Panc1 (cell line): ENCODE measurements around the gene PTGR3. TPM values are rescaled to one million over a fixed set of nuclear protein-coding genes. Genes with fewer than 3 reads are reported as not detected.

ENCODE experiments used
- ATAC-seq: fragments of 200-7000 bp; cut with Tn5 transposase; 2 replicates; pipeline ENCODE4 v1.9.1; 2020; ENCODE audit warnings: mild to moderate bottlenecking, moderate library complexity
- BruUV-seq: library from RNA; stranded (reverse); fragments of 400-500 nt; replicated peaks from 2 replicates; lab custom pipeline; 2021; lab: Mats Ljungman, UMichigan
- CTCF ChIA-PET: fragments of 300-600 bp; sonication (Branson Sonifier 250); formaldehyde crosslinking; loops from one replicate; lab custom pipeline; 2022; ENCODE audit warnings: antibody characterized with exemption; lab: Charles Lee
- POLR2A ChIA-PET: fragments of 300-600 bp; sonication (Branson Sonifier 250); formaldehyde crosslinking; loops from one replicate; lab custom pipeline; 2022; ENCODE audit warnings: antibody characterized with exemption; lab: Charles Lee
- DNase-seq: peaks from one replicate; pipeline ENCODE4 v3.0.0-alpha.2; 2010; ENCODE audit warnings: low read depth, low spot score
- H3K27ac ChIP-seq: 2 replicates; pipeline ENCODE4 v1.5.1; 2011; ENCODE audit warnings: mild to moderate bottlenecking, low read length, inconsistent platforms
- H3K27me3 ChIP-seq: fragments of 200-500 bp; sonication (Bioruptor generic); 2 replicates; pipeline ENCODE4 v1.6.0; 2014; ENCODE audit warnings: low read length, inconsistent platforms; ENCODE audit not compliant: control insufficient read depth, insufficient read depth
- H3K36me3 ChIP-seq: fragments of 200-500 bp; sonication (Bioruptor generic); 2 replicates; pipeline ENCODE4 v1.5.1; 2014; ENCODE audit warnings: inconsistent platforms, mild to moderate bottlenecking, low read length, moderate library complexity; ENCODE audit not compliant: control insufficient read depth, insufficient read depth
- H3K4me1 ChIP-seq: 2 replicates; pipeline ENCODE4 v1.5.1; 2011; ENCODE audit warnings: inconsistent platforms, mild to moderate bottlenecking, low read length, moderate library complexity; ENCODE audit not compliant: control insufficient read depth, insufficient read depth
- H3K4me3 ChIP-seq, 2 experiments: 2 replicates each; pipeline ENCODE4 v1.5.1; 2011 to 2012; ENCODE audit warnings: low read depth in 2 of 2, low read length in 2 of 2, mild to moderate bottlenecking in 2 of 2, inconsistent platforms in 1 of 2, moderate library complexity in 1 of 2
- H3K9me3 ChIP-seq: fragments of 200-500 bp; sonication (Bioruptor generic); 2 replicates; pipeline ENCODE4 v1.5.1; 2014; ENCODE audit warnings: low read depth, mild to moderate bottlenecking, inconsistent platforms, low read length, moderate library complexity; ENCODE audit not compliant: control insufficient read depth, insufficient read depth
- POLR2AphosphoS5 ChIP-seq: IDR thresholded peaks from 2 replicates; pipeline ENCODE4 v1.6.1; 2012; ENCODE audit warnings: mild to moderate bottlenecking, low read depth, low read length, moderate library complexity
- SIN3A ChIP-seq: IDR thresholded peaks from 2 replicates; pipeline ENCODE4 v1.6.1; 2012; ENCODE audit warnings: low read depth, mild to moderate bottlenecking, low read length, moderate library complexity, borderline replicate concordance; ENCODE audit not compliant: insufficient read depth
- TCF7L2 ChIP-seq: IDR thresholded peaks from 2 replicates; pipeline ENCODE4 v1.6.1; 2011; ENCODE audit warnings: mild to moderate bottlenecking, low read depth, low read length, inconsistent platforms
- in situ Hi-C: cut with HindIII; loops from 2 replicates; pipeline ENCODE4 v1.10.0; 2016; ENCODE audit warnings: low sequenced_read_pairs, low pct_unique_long_range_greater_than_20kb
- intact Hi-C: fragments of 100-400 bp; cut with micrococcal nuclease; formaldehyde crosslinking; loops from one replicate; pipeline ENCODE4 v1.10.0; 2022; ENCODE audit not compliant: unreplicated experiment
- total RNA-seq: library from RNA; stranded (reverse); gene quantifications from one replicate; pipeline ENCODE4 v1.2.1, GENCODE V29; 2021; ENCODE audit not compliant: unreplicated experiment
- TF ChIP-seq, protein P1 (sequence below), 2 experiments: IDR thresholded peaks; 2 replicates each; pipeline ENCODE4 v1.6.1; 2011 to 2012; ENCODE audit warnings: low read depth in 2 of 2, control low read depth in 1 of 2, low read length in 1 of 2, mild to moderate bottlenecking in 1 of 2, moderate library complexity in 1 of 2; ENCODE audit not compliant: insufficient read depth in 1 of 2
- TF ChIP-seq, protein P2 (sequence below): fragments of 450-650 bp; IDR thresholded peaks from 2 replicates; pipeline ENCODE4 v1.5.1; 2017; ENCODE audit warnings: mild to moderate bottlenecking

Gene PTGR3
- total RNA-seq, 1 experiment from 2014 or later, result 45.0 TPM

DNA sequence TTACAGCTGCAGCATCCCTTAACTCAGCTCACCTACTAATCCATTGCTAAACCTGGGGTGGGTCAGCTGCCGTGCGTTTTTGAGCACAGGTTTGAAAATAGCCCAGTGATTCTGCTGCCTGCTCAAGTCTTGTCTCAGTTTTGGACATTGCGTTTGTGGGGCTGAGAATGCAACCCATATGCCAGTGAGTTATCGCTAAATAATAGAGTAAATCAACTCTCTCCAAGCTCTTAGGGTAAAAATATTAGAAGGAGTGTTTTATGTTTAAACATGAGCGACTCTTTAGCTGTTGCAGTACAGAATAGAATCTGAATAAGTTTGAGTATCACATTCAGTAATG lies 3.8 kb upstream of the PTGR3 start:
- BruUV-seq, result no TSS peak
- peaks cover 29% of the 10 kb centered on the region for H3K4me1 ChIP-seq
- H3K4me3 ChIP-seq, result peak overlapping the region; percentile 54 to 57; a peak in 3 of 4 replicates
- TF ChIP-seq, protein P1, sequence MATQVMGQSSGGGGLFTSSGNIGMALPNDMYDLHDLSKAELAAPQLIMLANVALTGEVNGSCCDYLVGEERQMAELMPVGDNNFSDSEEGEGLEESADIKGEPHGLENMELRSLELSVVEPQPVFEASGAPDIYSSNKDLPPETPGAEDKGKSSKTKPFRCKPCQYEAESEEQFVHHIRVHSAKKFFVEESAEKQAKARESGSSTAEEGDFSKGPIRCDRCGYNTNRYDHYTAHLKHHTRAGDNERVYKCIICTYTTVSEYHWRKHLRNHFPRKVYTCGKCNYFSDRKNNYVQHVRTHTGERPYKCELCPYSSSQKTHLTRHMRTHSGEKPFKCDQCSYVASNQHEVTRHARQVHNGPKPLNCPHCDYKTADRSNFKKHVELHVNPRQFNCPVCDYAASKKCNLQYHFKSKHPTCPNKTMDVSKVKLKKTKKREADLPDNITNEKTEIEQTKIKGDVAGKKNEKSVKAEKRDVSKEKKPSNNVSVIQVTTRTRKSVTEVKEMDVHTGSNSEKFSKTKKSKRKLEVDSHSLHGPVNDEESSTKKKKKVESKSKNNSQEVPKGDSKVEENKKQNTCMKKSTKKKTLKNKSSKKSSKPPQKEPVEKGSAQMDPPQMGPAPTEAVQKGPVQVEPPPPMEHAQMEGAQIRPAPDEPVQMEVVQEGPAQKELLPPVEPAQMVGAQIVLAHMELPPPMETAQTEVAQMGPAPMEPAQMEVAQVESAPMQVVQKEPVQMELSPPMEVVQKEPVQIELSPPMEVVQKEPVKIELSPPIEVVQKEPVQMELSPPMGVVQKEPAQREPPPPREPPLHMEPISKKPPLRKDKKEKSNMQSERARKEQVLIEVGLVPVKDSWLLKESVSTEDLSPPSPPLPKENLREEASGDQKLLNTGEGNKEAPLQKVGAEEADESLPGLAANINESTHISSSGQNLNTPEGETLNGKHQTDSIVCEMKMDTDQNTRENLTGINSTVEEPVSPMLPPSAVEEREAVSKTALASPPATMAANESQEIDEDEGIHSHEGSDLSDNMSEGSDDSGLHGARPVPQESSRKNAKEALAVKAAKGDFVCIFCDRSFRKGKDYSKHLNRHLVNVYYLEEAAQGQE (IDR thresholded peaks at IDR 0.05; ENCODE audit: insufficient read depth in 1 of 2, low read depth in 2 of 2, low read length in 1 of 2), result no peak
- TF ChIP-seq TCF7L2, result peak; percentile 17; the same call in 1 of the 2 replicates
- H3K27ac ChIP-seq, result 0 out of 2 replicates have a peak overlapping the region, but pooled peaks have one; percentile 5
- POLR2A ChIA-PET, result interaction anchor here (0.6 kb wide), 1 partner anchor 53 kb away, joined by 3 read pairs; no protein-coding TSS in a partner anchor
- no peaks in the 10 kb centered on the region for H3K9me3 ChIP-seq
- no peaks in the 10 kb centered on the region for H3K27me3 ChIP-seq
- ATAC-seq (no peak), DNase-seq (no peak)
- H3K36me3 ChIP-seq, result no peaks in the 10 kb centered on the region
- intact Hi-C loops, result loop anchor here (10.0 kb wide), 1 partner anchor 558 kb away; no protein-coding TSS in a partner anchor
- in situ Hi-C loops, result no loop called here
- CTCF ChIA-PET, result interaction anchor here (0.6 kb wide), 1 partner anchor 1188 kb away, joined by 3 read pairs; no protein-coding TSS in a partner anchor

DNA sequence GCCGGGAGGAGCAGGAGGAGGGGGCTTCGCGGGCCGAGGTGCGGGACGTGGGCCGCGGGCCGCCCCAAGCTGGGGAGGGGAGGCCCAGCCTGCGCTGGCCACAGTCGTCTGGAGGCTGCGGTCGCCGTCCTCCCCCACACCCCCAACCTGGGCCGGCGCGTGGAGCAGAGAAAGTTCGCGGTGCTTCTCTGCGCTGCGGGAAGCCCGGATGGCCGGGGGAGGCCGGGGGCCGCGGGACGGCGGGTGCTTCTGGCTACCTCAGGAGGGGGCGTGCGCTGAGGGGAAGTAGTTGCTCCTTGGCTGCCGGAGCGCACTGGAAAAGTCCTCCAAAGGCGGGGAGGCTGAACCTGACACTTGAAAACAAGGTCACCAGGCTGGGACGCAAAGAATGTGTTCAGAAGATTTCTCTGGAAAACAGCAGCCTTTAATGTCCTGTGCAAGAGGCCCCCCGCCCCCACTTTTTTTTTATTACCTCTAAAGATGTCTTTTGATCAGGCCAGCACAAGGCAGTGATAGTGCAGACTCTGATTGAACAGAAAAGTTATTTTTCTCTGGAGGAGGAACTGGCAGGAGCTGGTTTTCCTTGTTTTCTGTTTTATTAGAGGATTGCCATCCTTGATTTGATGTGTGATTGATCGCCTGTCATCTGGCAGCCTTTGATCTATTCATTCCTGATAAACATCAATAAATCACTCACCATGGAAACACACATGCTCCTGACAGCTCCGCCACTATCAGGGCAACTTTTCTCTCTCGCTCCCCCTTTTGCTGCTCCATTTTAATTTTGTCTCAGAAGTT lies 3.2 kb upstream of the PTGR3 start:
- Histone ChIP-seq H3K4me3 (peak overlapping the region; percentile 54 to 57), H3K4me1 (peaks cover 35% of the 10 kb centered on the region), H3K27me3 (no peaks in the 10 kb centered on the region), H3K9me3 (no peaks in the 10 kb centered on the region), H3K36me3 (no peaks in the 10 kb centered on the region), H3K27ac (0 out of 2 replicates have a peak overlapping the region, but pooled peaks have one; percentile 5)
- ATAC-seq (peak; percentile 1; the same call in 1 of the 2 replicates), DNase-seq (no peak)
- CTCF ChIA-PET, result no interaction called here
- POLR2A ChIA-PET, result no interaction called here
- peak; percentile 92 for TF ChIP-seq TCF7L2
- TF ChIP-seq, protein P2, sequence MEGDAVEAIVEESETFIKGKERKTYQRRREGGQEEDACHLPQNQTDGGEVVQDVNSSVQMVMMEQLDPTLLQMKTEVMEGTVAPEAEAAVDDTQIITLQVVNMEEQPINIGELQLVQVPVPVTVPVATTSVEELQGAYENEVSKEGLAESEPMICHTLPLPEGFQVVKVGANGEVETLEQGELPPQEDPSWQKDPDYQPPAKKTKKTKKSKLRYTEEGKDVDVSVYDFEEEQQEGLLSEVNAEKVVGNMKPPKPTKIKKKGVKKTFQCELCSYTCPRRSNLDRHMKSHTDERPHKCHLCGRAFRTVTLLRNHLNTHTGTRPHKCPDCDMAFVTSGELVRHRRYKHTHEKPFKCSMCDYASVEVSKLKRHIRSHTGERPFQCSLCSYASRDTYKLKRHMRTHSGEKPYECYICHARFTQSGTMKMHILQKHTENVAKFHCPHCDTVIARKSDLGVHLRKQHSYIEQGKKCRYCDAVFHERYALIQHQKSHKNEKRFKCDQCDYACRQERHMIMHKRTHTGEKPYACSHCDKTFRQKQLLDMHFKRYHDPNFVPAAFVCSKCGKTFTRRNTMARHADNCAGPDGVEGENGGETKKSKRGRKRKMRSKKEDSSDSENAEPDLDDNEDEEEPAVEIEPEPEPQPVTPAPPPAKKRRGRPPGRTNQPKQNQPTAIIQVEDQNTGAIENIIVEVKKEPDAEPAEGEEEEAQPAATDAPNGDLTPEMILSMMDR, result no peak
- intact Hi-C loops, result loop anchor here (10.0 kb wide), 1 partner anchor 557 kb away; no protein-coding TSS in a partner anchor
- BruUV-seq, result no TSS peak
- in situ Hi-C loops, result no loop called here

DNA sequence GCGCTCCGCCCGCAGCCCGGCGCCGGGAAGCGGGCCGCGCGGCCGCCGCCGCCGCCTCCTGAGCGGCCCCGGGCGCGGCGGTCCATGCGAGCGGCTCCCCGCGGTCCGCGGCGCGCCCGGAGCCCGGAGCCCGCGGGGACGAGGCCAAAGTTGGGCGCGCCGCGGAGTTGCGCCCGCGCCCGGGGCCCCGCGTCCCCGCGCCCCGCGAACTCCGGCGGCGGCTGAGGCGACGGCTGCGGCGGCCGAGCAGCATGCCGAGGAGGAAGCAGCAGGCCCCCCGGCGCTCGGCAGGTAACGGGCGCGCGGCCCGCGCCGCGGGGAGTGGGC lies 2.6 kb upstream of the PTGR3 start:
- in situ Hi-C loops (no loop called here), intact Hi-C loops (loop anchor here (10.0 kb wide), 1 partner anchor 557 kb away; no protein-coding TSS in a partner anchor)
- BruUV-seq, result no TSS peak
- DNase-seq (no peak), ATAC-seq (no peak)
- TF ChIP-seq POLR2AphosphoS5 (no peak), TCF7L2 (no peak), SIN3A (no peak)
- TF ChIP-seq, protein P2, result no peak
- TF ChIP-seq, protein P1 (IDR thresholded peaks at IDR 0.05; ENCODE audit: insufficient read depth in 1 of 2, low read depth in 2 of 2, low read length in 1 of 2), result no peak
- ChIA-PET CTCF (no interaction called here), POLR2A (no interaction called here)
- Histone ChIP-seq H3K4me3 (peak overlapping the region; percentile 54 to 57), H3K27me3 (no peaks in the 10 kb centered on the region), H3K4me1 (peaks cover 40% of the 10 kb centered on the region), H3K36me3 (no peaks in the 10 kb centered on the region), H3K27ac (no peak overlapping the region), H3K9me3 (no peaks in the 10 kb centered on the region)
